ENCODE measurements around the gene AMZ2.

AMZ2 gene

GRCh38 chr17:68294617-68295016 is 46.8 kb downstream of the AMZ2 start:
- in situ Hi-C loops (cut with HindIII; ENCODE audit: low pct_ligation_motif_present, low sequenced_read_pairs): no loop called here
- DNase-seq: no peak
- Histone ChIP-seq H3K27me3 (replicated peaks) (no peaks in the 10 kb centered on the region), H3K4me3 (ENCODE audit: low read depth, low read length) (no peak overlapping the region), H3K36me3 (replicated peaks) (no peaks in the 10 kb centered on the region), H3K27ac (no peak overlapping the region)
- TF ChIP-seq, protein P1, sequence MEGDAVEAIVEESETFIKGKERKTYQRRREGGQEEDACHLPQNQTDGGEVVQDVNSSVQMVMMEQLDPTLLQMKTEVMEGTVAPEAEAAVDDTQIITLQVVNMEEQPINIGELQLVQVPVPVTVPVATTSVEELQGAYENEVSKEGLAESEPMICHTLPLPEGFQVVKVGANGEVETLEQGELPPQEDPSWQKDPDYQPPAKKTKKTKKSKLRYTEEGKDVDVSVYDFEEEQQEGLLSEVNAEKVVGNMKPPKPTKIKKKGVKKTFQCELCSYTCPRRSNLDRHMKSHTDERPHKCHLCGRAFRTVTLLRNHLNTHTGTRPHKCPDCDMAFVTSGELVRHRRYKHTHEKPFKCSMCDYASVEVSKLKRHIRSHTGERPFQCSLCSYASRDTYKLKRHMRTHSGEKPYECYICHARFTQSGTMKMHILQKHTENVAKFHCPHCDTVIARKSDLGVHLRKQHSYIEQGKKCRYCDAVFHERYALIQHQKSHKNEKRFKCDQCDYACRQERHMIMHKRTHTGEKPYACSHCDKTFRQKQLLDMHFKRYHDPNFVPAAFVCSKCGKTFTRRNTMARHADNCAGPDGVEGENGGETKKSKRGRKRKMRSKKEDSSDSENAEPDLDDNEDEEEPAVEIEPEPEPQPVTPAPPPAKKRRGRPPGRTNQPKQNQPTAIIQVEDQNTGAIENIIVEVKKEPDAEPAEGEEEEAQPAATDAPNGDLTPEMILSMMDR (IDR thresholded peaks at IDR 0.05; ENCODE audit: low read depth, low read length, missing control alignments): no peak

DNA sequence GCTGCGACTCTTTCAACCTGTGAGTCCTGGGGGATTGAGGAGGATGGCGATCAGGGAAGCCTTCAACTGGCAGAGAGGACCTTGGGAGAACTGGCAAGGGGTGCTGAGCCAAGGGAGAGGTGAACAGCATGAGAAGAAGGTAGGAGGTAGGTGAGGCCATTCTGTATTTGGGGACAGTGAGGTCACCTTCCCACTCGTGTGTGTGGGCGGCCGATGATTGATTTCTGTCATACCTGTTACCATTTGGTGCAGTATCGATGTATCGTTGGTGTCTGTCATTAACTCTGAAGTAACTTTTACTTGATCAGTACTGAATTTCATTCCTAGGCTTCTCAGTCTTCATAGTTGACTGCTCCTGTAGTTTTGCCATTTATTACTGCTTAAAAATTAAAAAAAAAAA is 47.2 kb downstream of the AMZ2 start:
- DNase-seq: no peak
- TF ChIP-seq, protein P1 (IDR thresholded peaks at IDR 0.05; ENCODE audit: low read depth, low read length, missing control alignments): no peak
- in situ Hi-C loops (cut with HindIII; ENCODE audit: low pct_ligation_motif_present, low sequenced_read_pairs): no loop called here
- Histone ChIP-seq H3K4me3 (ENCODE audit: low read depth, low read length) (no peak overlapping the region), H3K36me3 (replicated peaks) (no peaks in the 10 kb centered on the region), H3K27me3 (replicated peaks) (no peaks in the 10 kb centered on the region), H3K27ac (no peak overlapping the region)

DNA sequence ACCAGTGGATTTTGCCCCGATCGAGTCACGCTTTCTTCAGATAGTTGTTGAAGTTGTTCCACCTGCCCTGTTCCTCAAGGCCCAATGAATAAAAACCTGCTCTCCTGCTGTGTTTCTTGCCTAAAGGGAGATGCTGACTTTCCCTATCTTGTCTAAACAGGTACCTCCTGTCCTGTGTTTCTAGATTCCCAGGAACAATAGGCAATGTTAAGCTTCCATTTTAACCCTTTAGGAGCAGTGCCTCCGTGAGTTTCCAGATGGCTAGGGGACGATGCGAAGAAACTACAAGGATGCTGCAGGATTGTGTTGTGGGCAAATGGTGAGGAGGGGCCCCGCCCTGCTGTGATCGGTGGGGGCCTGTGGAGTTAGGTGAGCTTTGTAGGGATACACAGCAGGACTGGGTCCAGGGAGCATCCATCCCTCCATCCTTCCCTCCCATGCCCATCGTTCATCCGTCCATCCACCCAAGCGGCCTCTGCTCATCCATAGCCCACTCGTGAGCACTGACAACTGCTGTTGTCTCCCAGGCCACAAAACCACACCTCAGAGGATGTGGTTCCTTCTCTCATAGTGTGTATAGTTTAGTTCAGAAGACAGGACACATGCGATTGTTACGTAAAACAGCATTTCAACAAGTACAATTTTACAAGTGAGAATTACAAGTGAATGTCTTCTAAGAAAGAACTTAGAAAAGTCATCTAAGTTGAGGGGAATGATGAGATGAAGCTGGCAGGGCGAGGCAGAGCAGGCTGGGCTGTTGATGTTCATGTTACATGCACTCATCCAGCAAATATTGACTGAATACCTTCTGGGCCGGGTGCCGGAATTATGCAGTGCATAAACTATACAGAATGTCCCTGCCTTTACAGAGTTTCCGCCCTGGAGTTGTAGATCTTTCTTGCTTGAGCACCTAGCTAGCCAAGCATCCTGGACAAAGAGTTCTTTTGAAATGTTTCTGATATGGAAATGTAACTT is 48.7 kb downstream of the AMZ2 start:
- in situ Hi-C loops (cut with HindIII; ENCODE audit: low pct_ligation_motif_present, low sequenced_read_pairs): no loop called here
- TF ChIP-seq, protein P1 (IDR thresholded peaks at IDR 0.05; ENCODE audit: low read depth, low read length, missing control alignments): no peak
- H3K27ac ChIP-seq: no peak overlapping the region

DNA sequence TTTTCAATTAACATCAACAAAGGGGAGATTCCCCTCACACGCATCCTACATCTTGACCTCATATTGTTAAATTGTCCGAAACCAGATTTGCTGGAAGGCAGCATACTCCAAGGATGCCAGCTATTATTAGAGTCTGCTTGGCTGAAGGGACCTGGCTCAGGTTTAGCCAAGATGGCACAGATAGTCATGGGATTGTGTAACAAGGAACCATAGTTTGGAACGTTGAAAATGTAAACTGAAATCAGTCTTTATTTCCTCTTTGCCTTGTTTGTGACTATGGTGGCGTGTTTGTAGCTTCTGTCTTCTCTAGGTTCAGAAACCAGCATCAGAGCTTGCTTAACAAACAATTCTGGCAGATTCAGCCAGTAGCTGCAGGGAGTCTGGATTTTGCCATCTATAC is 49.4 kb downstream of the AMZ2 start:
- no peaks in the 10 kb centered on the region for H3K27me3 ChIP-seq (replicated peaks)
- in situ Hi-C loops (cut with HindIII; ENCODE audit: low pct_ligation_motif_present, low sequenced_read_pairs): no loop called here
- no peak for DNase-seq
- TF ChIP-seq, protein P1 (IDR thresholded peaks at IDR 0.05; ENCODE audit: low read depth, low read length, missing control alignments): no peak
- no peak overlapping the region for H3K4me3 ChIP-seq (ENCODE audit: low read depth, low read length)
- H3K27ac ChIP-seq: no peak overlapping the region
- H3K36me3 ChIP-seq (replicated peaks): no peaks in the 10 kb centered on the region

More for the DNA sequence above, 48.7 kb downstream of the AMZ2 start:
- Histone ChIP-seq H3K27me3 (replicated peaks) (no peaks in the 10 kb centered on the region), H3K4me3 (ENCODE audit: low read depth, low read length) (no peak overlapping the region), H3K36me3 (replicated peaks) (no peaks in the 10 kb centered on the region)
- DNase-seq: no peak

- TF ChIP-seq, protein P1 (IDR thresholded peaks at IDR 0.05; ENCODE audit: low read depth, low read length, missing control alignments): no peak
- no peak overlapping the region for H3K27ac ChIP-seq
- no peaks in the 10 kb centered on the region for H3K27me3 ChIP-seq (replicated peaks)
- in situ Hi-C loops (cut with HindIII; ENCODE audit: low pct_ligation_motif_present, low sequenced_read_pairs): no loop called here
- no peaks in the 10 kb centered on the region for H3K36me3 ChIP-seq (replicated peaks)
- DNase-seq: no peak
- no peak overlapping the region for H3K4me3 ChIP-seq (ENCODE audit: low read depth, low read length)
Measured at GRCh38 chr17:68298601-68299000, 50.8 kb downstream of the AMZ2 start.

All from brain microvascular endothelial cell (primary cell).